Measurements from ENCODE around the gene PRKCE.
"Not testable (repeated sequence)": the region's sequence is repeated elsewhere in the genome, so short reads cannot be mapped to it uniquely, and the experiment has no call there.

PRKCE gene

GRCh38 chr2:45700407-45701013, 49.0 kb downstream of the PRKCE start:
- DNase-seq = no peak

GRCh38 chr2:45705233-45705632, 53.8 kb downstream of the PRKCE start:
- no peak for DNase-seq

GRCh38 chr2:45706033-45706432, 54.6 kb downstream of the PRKCE start:
- no peak for DNase-seq

GRCh38 chr2:45707006-45707405, 55.5 kb downstream of the PRKCE start:
- DNase-seq = no peak

DNA sequence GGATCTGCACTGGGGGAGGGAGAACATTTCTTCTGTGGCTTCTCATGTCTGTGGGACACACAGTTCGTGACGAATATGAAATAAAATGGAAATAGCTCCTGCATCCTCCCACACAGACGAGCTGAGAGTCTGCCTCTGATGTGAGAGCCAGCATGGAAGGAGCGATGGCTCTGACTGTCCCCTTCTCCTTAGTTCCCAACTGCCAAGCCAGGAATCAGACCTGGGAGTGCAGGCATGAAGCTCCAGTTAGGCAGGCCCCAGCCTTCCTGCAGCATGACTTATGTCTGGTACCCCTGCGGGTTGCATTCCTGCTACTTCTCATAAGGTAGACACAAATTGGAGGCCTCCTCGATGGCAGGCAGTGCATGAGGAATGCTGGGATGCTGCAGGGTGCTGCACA, 56.2 kb downstream of the PRKCE start:
- DNase-seq = no peak

- no peak for DNase-seq
Observed at GRCh38 chr2:45708501-45708900, 57.0 kb downstream of the PRKCE start.

DNA sequence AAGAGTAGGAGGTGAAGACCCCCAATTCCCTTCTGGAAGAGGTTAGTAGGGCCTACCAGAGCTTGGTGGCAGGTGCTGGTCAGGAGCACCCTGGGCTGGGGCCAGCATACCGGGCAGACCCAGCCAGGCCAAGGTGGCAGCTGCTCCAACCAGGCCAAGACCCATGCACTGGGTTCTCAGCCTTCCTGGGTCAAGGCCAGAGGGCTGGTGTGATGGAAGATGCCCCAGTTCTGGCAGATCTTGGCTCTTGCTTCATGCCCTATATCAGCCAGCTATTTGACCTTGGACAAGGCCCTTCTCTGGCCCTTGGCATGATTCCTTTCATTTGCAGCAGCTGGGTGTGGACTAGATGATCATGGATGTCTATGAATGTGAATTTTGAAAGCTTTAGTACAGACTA, 57.7 kb downstream of the PRKCE start:
- no peak for DNase-seq

DNA sequence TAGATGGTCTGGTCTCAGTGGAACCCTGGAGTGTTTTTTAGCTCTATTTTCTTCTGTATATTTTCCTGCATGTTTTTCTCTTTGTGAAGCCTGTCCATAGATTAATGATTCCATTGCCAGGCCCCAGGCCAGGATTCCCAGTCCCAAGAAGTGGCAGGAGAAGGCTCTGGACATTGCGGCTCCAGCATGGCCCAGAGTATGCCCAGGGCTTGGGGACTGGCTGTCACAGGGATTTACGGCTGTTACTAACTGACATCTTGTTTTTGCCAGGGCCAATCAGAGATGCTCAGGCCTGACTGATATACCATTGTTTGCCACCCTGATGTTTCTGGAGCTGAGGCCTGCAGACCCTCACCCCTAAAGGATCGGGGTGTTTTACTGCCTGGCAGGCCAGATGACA, 59.0 kb downstream of the PRKCE start:
- DNase-seq = no peak

DNA sequence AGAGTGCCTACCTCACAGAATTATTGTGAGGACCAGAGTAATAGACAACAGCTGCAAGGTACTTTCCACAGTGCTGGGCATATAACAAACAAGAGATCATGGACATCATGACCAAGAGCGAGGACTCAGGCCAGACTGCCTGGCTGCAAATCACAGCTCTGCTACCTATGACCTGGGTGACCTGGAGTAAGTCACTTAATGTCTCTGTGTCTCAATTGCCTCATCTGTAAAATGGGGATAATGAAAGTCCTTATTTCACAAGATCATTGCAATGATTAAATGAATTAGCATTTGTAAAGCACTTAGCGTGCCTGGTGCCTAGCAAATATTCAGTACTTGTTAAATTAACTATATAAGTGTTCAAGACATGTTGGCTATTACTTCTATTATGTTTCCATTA, 59.7 kb downstream of the PRKCE start:
- DNase-seq = no peak

- no peak for DNase-seq
Observed at GRCh38 chr2:45712570-45712969, 61.1 kb downstream of the PRKCE start.

- peak in 1 of 2 experiments; percentile 25 for DNase-seq
Observed at GRCh38 chr2:45713136-45713535, 61.7 kb downstream of the PRKCE start.

DNA sequence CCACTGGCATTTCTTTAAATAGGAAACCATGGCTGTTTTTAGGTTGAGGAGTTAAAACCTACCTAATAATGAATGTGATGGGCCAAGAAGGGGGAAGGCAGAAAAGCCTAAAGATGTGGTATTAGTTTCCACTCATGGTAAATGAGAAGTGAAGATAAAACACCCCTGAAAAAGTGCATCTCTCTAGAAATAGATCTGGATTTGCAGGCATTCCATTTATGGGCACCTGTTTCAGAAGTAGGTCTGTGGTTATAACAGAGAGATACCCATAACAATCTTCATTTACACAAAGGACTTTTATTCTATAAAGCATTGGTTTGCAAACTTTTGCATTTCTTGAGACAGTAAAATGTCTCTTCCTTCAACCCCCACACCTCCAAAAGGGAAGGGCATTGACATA, 62.1 kb downstream of the PRKCE start:
- DNase-seq = no peak

- no peak for DNase-seq
Observed at GRCh38 chr2:45714679-45715078, 63.2 kb downstream of the PRKCE start.

- DNase-seq = no peak
Observed at GRCh38 chr2:45715601-45716379, 64.3 kb downstream of the PRKCE start.

DNA sequence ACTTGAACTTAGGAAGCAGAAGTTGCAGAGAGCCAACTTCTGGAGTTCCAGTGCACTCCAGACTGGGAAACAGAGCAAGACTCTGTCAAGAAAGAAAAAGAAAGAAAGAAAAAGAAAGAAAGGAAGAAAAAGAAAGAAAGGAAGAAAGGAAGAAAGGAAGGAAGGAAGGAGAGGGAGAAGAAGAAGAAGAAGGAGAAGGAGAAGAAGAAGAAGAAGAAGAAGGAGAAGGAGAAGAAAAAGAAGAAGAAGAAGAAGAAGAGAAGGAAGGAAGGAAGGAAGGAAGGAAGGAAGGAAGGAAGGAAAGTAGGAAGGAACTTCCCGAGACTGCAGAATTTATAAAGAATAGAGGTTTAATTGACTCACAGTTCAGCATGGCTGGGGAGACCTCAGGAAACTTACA, 65.0 kb downstream of the PRKCE start:
- not testable (repeated sequence) for DNase-seq

DNA sequence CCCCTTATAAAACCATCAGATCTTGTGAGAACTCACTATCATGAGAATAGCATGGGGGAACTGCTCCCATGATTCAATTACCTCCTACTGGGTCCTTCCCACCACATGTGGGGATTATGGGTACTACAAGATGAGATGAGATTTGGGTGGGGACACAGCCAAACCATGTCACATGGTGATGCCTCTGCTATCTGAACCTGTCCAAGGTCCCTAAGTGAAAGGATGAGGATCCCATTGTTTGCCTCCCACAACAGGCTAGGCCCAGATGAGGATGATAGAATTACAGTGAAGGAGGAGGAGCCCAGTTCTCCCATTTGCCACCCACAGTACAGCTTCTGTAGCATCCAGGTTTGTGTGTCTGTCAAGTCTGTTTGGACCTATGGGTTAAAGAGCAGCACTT, 65.4 kb downstream of the PRKCE start:
- no peak for DNase-seq

DNA sequence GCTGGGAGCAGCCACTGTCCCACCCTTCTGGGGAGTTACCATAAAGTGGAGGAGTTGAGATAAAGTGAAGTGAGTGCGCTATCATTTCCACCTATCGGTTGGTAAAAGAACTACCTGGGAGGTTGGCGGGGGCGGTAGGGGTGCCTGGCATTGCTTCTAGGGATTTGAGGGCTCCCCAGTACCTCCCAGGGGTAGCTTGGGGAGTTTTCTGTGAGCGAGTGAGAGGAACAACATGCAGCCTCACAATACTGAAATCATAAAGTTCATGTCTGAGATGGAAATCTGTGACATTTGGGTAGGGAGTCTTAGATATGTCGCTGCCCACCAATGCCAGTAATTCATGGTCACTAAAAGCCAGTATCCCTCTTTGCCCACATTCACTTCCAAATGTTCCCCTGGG, 68.7 kb downstream of the PRKCE start:
- DNase-seq = no peak

DNA sequence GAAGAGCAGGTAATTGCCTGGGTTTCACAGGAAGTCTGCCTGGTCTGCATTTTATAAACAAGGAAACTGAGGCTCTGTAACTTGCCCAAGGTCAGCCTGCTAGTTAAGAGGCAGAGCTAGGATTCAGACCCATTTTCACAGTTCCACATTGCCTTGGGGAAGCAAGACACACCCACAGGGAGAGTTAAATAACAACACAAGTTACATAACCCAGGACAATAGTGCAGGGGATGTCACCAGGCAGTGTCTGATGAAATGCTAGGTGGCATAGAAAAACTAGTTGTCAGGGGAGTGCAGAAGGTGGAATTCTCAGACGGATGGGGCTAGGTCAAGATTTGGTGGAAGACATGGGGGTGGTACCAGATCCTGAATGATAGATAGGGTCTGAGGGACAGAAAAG, 69.7 kb downstream of the PRKCE start:
- no peak for DNase-seq

- DNase-seq = no peak
Observed at GRCh38 chr2:45722477-45722876, 71.0 kb downstream of the PRKCE start.

DNA sequence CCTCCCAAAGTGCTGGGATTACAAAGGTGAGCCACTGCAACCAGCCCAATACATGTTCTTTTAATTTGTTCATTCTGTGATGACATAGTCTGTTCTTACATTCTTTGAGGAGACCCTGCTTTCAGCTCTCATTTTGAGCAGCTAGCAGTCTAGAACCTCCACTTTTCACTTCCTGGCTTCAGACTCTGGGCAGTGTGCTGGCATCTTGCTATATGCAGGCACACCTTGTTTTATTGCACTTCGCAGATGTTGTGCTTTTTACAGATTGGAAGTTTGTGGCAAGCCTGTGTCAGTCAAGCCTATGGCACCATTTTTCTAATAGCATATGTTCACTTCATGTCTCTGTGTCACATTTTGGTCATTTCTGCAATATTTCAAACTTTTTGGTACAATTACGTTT, 72.4 kb downstream of the PRKCE start:
- DNase-seq = no peak

- no peak for DNase-seq
Observed at GRCh38 chr2:45724335-45724734, 72.9 kb downstream of the PRKCE start.

- no peak for DNase-seq
Observed at GRCh38 chr2:45725731-45726130, 74.3 kb downstream of the PRKCE start.

GRCh38 chr2:45726188-45726587, 74.7 kb downstream of the PRKCE start:
- DNase-seq = no peak

GRCh38 chr2:45728458-45728942, 77.0 kb downstream of the PRKCE start:
- no peak for DNase-seq
